ENCODE data around the gene HES5.
"Not testable (repeated sequence)": the region's sequence is repeated elsewhere in the genome, so short reads cannot be mapped to it uniquely, and the experiment has no call there.

HES5 gene

GRCh38 chr1:2571348-2571747 is 41.3 kb upstream of the HES5 start:
- ChIA-PET POLR2A (interaction anchor here (0.9 kb wide), 1 partner anchor 14 kb away, joined by 3 read pairs; no protein-coding TSS in a partner anchor), CTCF (no interaction called here)
- no peak for DNase-seq (ENCODE audit: extremely low spot score)

GRCh38 chr1:2570332-2570731 is 40.3 kb upstream of the HES5 start:
- TF ChIP-seq CTBP1 (IDR thresholded peaks at IDR 0.05; ENCODE audit: borderline replicate concordance) (no peak), ELF4 (IDR thresholded peaks at IDR 0.05) (no peak), FOXM1 (IDR thresholded peaks at IDR 0.05; ENCODE audit: borderline replicate concordance) (no peak), SUZ12 (IDR thresholded peaks at IDR 0.05) (no peak), NFRKB (IDR thresholded peaks at IDR 0.05) (no peak), ARNT (IDR thresholded peaks at IDR 0.05) (no peak), HDGF (IDR thresholded peaks at IDR 0.05; ENCODE audit: borderline replicate concordance) (no peak), LEF1 (IDR thresholded peaks at IDR 0.05; ENCODE audit: borderline replicate concordance) (no peak), TARDBP (IDR thresholded peaks at IDR 0.05) (no peak), PKNOX1 (IDR thresholded peaks at IDR 0.05) (no peak), SP1 (IDR thresholded peaks at IDR 0.05) (no peak), BHLHE40 (IDR thresholded peaks at IDR 0.05; ENCODE audit: borderline replicate concordance) (no peak), FOXK2 (IDR thresholded peaks at IDR 0.05) (no peak), FOXA1 (IDR thresholded peaks at IDR 0.05) (no peak), L3MBTL2 (conservative IDR thresholded peaks at IDR 0.05) (no peak), ZNF384 (IDR thresholded peaks at IDR 0.05) (no peak)
- no peak for DNase-seq (ENCODE audit: extremely low spot score)
- POLR2A ChIA-PET, result no interaction called here
- CTCF ChIA-PET, result no interaction called here

More at GRCh38 chr1:2571348-2571747, 41.3 kb upstream of the HES5 start:
- TF ChIP-seq FOXK2 (IDR thresholded peaks at IDR 0.05) (no peak), LEF1 (IDR thresholded peaks at IDR 0.05; ENCODE audit: borderline replicate concordance) (no peak), NFRKB (IDR thresholded peaks at IDR 0.05) (no peak), FOXM1 (IDR thresholded peaks at IDR 0.05; ENCODE audit: borderline replicate concordance) (no peak), ZNF384 (IDR thresholded peaks at IDR 0.05) (no peak), CTBP1 (IDR thresholded peaks at IDR 0.05; ENCODE audit: borderline replicate concordance) (no peak), TARDBP (IDR thresholded peaks at IDR 0.05) (no peak), PKNOX1 (IDR thresholded peaks at IDR 0.05) (no peak), ARNT (IDR thresholded peaks at IDR 0.05) (no peak), L3MBTL2 (conservative IDR thresholded peaks at IDR 0.05) (no peak), FOXA1 (IDR thresholded peaks at IDR 0.05) (no peak), BHLHE40 (IDR thresholded peaks at IDR 0.05; ENCODE audit: borderline replicate concordance) (no peak)

- CTCF ChIA-PET; POLR2A ChIA-PET; DNase-seq (ENCODE audit: extremely low spot score): not testable (repeated sequence)
Measured at GRCh38 chr1:2569703-2570102, 39.6 kb upstream of the HES5 start.

GRCh38 chr1:2569060-2569459 is 39.0 kb upstream of the HES5 start:
- no peak for TF ChIP-seq FOXK2 (IDR thresholded peaks at IDR 0.05)
- TF ChIP-seq BHLHE40 (IDR thresholded peaks at IDR 0.05; ENCODE audit: borderline replicate concordance), result no peak
- no peak for TF ChIP-seq SP1 (IDR thresholded peaks at IDR 0.05)
- TF ChIP-seq TARDBP (IDR thresholded peaks at IDR 0.05), result no peak
- no peak for TF ChIP-seq ARNT (IDR thresholded peaks at IDR 0.05)
- TF ChIP-seq CTBP1 (IDR thresholded peaks at IDR 0.05; ENCODE audit: borderline replicate concordance), result no peak
- TF ChIP-seq SUZ12 (IDR thresholded peaks at IDR 0.05), result no peak
- TF ChIP-seq ELF4 (IDR thresholded peaks at IDR 0.05), result no peak
- TF ChIP-seq PKNOX1 (IDR thresholded peaks at IDR 0.05), result no peak
- TF ChIP-seq ZNF384 (IDR thresholded peaks at IDR 0.05), result no peak
- no peak for TF ChIP-seq FOXA1 (IDR thresholded peaks at IDR 0.05)
- ChIA-PET CTCF (no interaction called here), POLR2A (no interaction called here)
- DNase-seq (ENCODE audit: extremely low spot score), result no peak

GRCh38 chr1:2568187-2568816 is 38.2 kb upstream of the HES5 start:
- DNase-seq (ENCODE audit: extremely low spot score); POLR2A ChIA-PET; CTCF ChIA-PET: not testable (repeated sequence)

GRCh38 chr1:2567083-2567679 is 37.1 kb upstream of the HES5 start:
- ChIA-PET POLR2A (no interaction called here), CTCF (no interaction called here)
- TF ChIP-seq TARDBP (IDR thresholded peaks at IDR 0.05) (no peak), FOXM1 (IDR thresholded peaks at IDR 0.05; ENCODE audit: borderline replicate concordance) (no peak), CTBP1 (IDR thresholded peaks at IDR 0.05; ENCODE audit: borderline replicate concordance) (no peak), L3MBTL2 (conservative IDR thresholded peaks at IDR 0.05) (no peak), SUZ12 (IDR thresholded peaks at IDR 0.05) (no peak), SP1 (IDR thresholded peaks at IDR 0.05) (no peak), FOXK2 (IDR thresholded peaks at IDR 0.05) (no peak), BHLHE40 (IDR thresholded peaks at IDR 0.05; ENCODE audit: borderline replicate concordance) (no peak), NFRKB (IDR thresholded peaks at IDR 0.05) (no peak), LEF1 (IDR thresholded peaks at IDR 0.05; ENCODE audit: borderline replicate concordance) (no peak), FOXA1 (IDR thresholded peaks at IDR 0.05) (no peak)
- no peak for DNase-seq (ENCODE audit: extremely low spot score)
